Caco-2 (cell line): Measurements from ENCODE around the gene SNX4. TPM values are rescaled to one million over a fixed set of nuclear protein-coding genes. Genes with fewer than 3 reads are reported as not detected.

Experiments used
- BruUV-seq: library from RNA; stranded (reverse); fragments of 400-500 nt; replicated peaks from 2 replicates; lab custom pipeline; 2021; lab: Mats Ljungman, UMichigan
- CTCF ChIA-PET: fragments of 300-600 bp; sonication (Branson Sonifier 250); formaldehyde crosslinking; loops from one replicate; lab custom pipeline; 2022; ENCODE audit warnings: antibody characterized with exemption; lab: Charles Lee
- POLR2A ChIA-PET: fragments of 300-600 bp; sonication (Branson Sonifier 250); formaldehyde crosslinking; loops from one replicate; lab custom pipeline; 2022; ENCODE audit warnings: antibody characterized with exemption; lab: Charles Lee
- DNase-seq, 2 experiments: peaks; one replicate each; pipeline versions ENCODE4 v3.0.0 to v3.0.0-alpha.2; 2020 to 2022
- H3K27me3 ChIP-seq: replicated peaks from 2 replicates; pipeline ENCODE4 v1.6.0; 2011; ENCODE audit warnings: low read length; ENCODE audit not compliant: control insufficient read depth, insufficient read depth
- H3K36me3 ChIP-seq: 2 replicates; pipeline ENCODE4 v1.5.1; 2011; ENCODE audit warnings: low read length; ENCODE audit not compliant: control insufficient read depth, insufficient read depth
- H3K4me1 ChIP-seq: fragments of 250-450 bp; sonication (Bioruptor Pico); 2 replicates; pipeline ENCODE4 v1.5.1; 2020; ENCODE audit warnings: mild to moderate bottlenecking
- H3K4me3 ChIP-seq: 2 replicates; pipeline ENCODE4 v1.5.1; 2011; ENCODE audit warnings: low read depth, mild to moderate bottlenecking, control low read depth, low read length
- H3K9me3 ChIP-seq: fragments of 250-450 bp; sonication (Bioruptor Pico); 2 replicates; pipeline ENCODE4 v1.5.1; 2020; ENCODE audit warnings: mild to moderate bottlenecking, moderate library complexity
- H3K27ac Mint-ChIP-seq: one replicate; pipeline ENCODE4 v1.8.0; 2022; ENCODE audit warnings: mixed read lengths; ENCODE audit not compliant: unreplicated experiment
- H3K27me3 Mint-ChIP-seq: one replicate; pipeline ENCODE4 v1.8.0; 2022; ENCODE audit warnings: mixed read lengths; ENCODE audit not compliant: insufficient read depth, unreplicated experiment
- H3K36me3 Mint-ChIP-seq: one replicate; pipeline ENCODE4 v1.8.0; 2022; ENCODE audit warnings: mild to moderate bottlenecking, mixed read lengths; ENCODE audit not compliant: insufficient read depth, unreplicated experiment
- H3K4me1 Mint-ChIP-seq: one replicate; pipeline ENCODE4 v1.8.0; 2022; ENCODE audit warnings: low read depth, mixed read lengths; ENCODE audit not compliant: unreplicated experiment
- H3K4me3 Mint-ChIP-seq: one replicate; pipeline ENCODE4 v1.8.0; 2022; ENCODE audit warnings: mild to moderate bottlenecking, moderate library complexity, mixed read lengths; ENCODE audit not compliant: unreplicated experiment
- H3K9me3 Mint-ChIP-seq: one replicate; pipeline ENCODE4 v1.8.0; 2022; ENCODE audit warnings: mixed read lengths; ENCODE audit not compliant: unreplicated experiment
- intact Hi-C: fragments of 100-400 bp; cut with micrococcal nuclease; formaldehyde crosslinking; loops from one replicate; pipeline ENCODE4 v1.10.0; 2022; ENCODE audit not compliant: unreplicated experiment
- total RNA-seq: library from RNA; stranded (reverse); gene quantifications from 2 replicates; pipeline ENCODE4 v1.2.3, GENCODE V29; 2022
- TF ChIP-seq, protein P1 (sequence below), 2 experiments: fragments of 200-600 bp in 1 of 2; IDR thresholded peaks; 1 replicate in 1 of 2; 2 replicates in 1 of 2; pipeline versions ENCODE4 v1.5.1 to v1.8.0; 2011 to 2022; ENCODE audit warnings: antibody characterized with exemption in 1 of 2, control low read depth in 1 of 2, inconsistent platforms in 1 of 2, low read depth in 1 of 2, low read length in 1 of 2, mild to moderate bottlenecking in 1 of 2, moderate library complexity in 1 of 2; ENCODE audit not compliant: insufficient read depth in 1 of 2, severe bottlenecking in 1 of 2, unreplicated experiment in 1 of 2

Gene SNX4
- total RNA-seq, 1 experiment from 2014 or later = 59.0 TPM

DNA sequence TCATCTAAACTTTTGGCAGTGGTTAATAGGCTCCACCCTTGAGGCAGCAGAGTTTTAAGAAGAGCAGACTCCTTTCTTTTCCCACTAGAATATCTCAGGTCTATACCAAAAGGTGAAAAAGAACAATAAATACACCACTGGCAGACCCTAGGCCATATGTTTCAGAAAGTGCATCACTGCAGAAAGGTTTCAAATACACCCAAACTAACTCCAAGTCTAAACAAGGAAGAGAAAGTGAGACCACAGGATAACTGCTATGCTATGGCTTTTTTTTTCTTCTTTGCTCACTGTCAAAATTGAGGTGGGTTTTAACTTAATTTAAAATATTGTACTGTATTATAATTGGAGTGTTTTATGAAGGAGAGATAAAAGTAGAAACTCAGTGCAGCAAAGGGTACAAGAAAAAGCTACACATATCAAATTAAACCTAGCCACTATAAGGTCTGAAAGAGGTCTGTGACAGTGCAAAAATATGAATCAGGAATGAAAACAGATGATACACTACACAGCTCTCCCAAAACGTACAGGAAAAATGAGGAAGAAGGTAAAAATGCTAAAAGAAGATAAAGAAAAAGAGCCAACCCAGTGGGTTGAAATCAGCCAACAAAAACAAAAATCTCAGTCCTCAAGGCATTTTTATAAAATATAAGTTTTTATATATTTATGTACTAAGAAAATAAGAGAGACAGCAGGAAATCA lies 8.4 kb downstream of the SNX4 start:
- no TSS peak for BruUV-seq
- Mint-ChIP-seq H3K27ac (no peak overlapping the region), H3K4me3 (no peak overlapping the region), H3K4me1 (no peaks in the 10 kb centered on the region), H3K9me3 (no peaks in the 10 kb centered on the region), H3K27me3 (no peaks in the 10 kb centered on the region), H3K36me3 (peaks cover 39% of the 10 kb centered on the region)
- intact Hi-C loops = no loop called here
- DNase-seq = no peak
- H3K4me3 ChIP-seq = no peak overlapping the region
- H3K4me1 ChIP-seq = no peaks in the 10 kb centered on the region
- H3K9me3 ChIP-seq = no peaks in the 10 kb centered on the region
- H3K36me3 ChIP-seq = no peaks in the 10 kb centered on the region; the same call in 1 of the 2 replicates
- TF ChIP-seq, protein P1, sequence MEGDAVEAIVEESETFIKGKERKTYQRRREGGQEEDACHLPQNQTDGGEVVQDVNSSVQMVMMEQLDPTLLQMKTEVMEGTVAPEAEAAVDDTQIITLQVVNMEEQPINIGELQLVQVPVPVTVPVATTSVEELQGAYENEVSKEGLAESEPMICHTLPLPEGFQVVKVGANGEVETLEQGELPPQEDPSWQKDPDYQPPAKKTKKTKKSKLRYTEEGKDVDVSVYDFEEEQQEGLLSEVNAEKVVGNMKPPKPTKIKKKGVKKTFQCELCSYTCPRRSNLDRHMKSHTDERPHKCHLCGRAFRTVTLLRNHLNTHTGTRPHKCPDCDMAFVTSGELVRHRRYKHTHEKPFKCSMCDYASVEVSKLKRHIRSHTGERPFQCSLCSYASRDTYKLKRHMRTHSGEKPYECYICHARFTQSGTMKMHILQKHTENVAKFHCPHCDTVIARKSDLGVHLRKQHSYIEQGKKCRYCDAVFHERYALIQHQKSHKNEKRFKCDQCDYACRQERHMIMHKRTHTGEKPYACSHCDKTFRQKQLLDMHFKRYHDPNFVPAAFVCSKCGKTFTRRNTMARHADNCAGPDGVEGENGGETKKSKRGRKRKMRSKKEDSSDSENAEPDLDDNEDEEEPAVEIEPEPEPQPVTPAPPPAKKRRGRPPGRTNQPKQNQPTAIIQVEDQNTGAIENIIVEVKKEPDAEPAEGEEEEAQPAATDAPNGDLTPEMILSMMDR (IDR thresholded peaks at IDR 0.05; ENCODE audit: insufficient read depth in 1 of 2, low read depth in 1 of 2, low read length in 1 of 2, severe bottlenecking in 1 of 2, unreplicated experiment in 1 of 2) = no peak
- POLR2A ChIA-PET = no interaction called here
- CTCF ChIA-PET = no interaction called here
- no peaks in the 10 kb centered on the region for H3K27me3 ChIP-seq

DNA sequence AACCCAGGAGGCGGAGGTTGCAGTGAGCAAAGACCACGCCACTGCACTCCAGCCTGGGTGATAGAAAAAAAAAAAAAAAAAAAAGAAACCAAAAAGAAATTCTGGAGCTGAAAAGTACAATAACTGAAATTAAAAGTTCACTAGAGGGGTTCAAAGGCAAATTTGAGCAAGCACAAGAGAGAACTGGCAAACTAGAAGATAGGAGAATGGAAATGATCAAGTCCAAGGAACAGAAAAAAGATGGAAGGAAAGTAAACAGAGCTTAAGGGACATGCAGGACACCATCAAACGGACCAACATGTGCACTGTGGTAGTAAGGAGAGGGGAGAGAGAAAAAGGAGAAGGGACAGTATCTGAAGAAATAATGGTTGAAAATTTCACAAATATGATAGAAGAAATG lies 12.9 kb downstream of the SNX4 start:
- Histone ChIP-seq H3K4me3 (no peak overlapping the region), H3K9me3 (no peaks in the 10 kb centered on the region), H3K4me1 (no peaks in the 10 kb centered on the region), H3K27me3 (no peaks in the 10 kb centered on the region), H3K36me3 (no peaks in the 10 kb centered on the region; the same call in 1 of the 2 replicates)
- POLR2A ChIA-PET = interaction anchor here (0.7 kb wide), 1 partner anchor 13 kb away, joined by 6 read pairs; the partner anchor contains the start of gene SNX4
- CTCF ChIA-PET = interaction anchor here (0.6 kb wide), 1 partner anchor 79 kb away, joined by 3 read pairs; no protein-coding TSS in a partner anchor
- Mint-ChIP-seq H3K27ac (no peak overlapping the region), H3K36me3 (peaks cover 58% of the 10 kb centered on the region), H3K27me3 (no peaks in the 10 kb centered on the region), H3K4me3 (no peak overlapping the region), H3K4me1 (no peaks in the 10 kb centered on the region), H3K9me3 (no peaks in the 10 kb centered on the region)
- no peak for DNase-seq
- intact Hi-C loops = no loop called here
- TF ChIP-seq, protein P1 (IDR thresholded peaks at IDR 0.05; ENCODE audit: insufficient read depth in 1 of 2, low read depth in 1 of 2, low read length in 1 of 2, severe bottlenecking in 1 of 2, unreplicated experiment in 1 of 2) = no peak
- BruUV-seq = no TSS peak

DNA sequence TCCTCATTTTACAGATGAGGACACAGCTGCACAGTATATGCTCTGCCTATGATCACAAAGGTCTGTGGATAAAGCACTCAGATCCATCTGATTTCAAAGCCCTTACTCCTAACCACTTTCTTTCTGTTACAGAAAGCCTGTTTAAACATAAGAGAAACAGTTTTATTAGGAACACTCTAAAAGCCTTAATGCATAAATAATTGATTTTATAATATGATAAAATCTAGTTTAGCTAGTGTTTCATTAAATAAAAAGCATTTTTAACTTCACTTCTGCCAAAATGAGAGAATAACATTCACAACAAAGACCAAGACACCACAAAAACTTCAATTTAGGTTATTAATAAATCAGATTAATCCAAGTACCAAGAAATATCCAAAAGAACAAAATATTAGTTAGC lies 21.4 kb downstream of the SNX4 start:
- H3K4me3 ChIP-seq = no peak overlapping the region
- no peaks in the 10 kb centered on the region; the same call in 1 of the 2 replicates for H3K4me1 ChIP-seq
- TF ChIP-seq, protein P1 (IDR thresholded peaks at IDR 0.05; ENCODE audit: insufficient read depth in 1 of 2, low read depth in 1 of 2, low read length in 1 of 2, severe bottlenecking in 1 of 2, unreplicated experiment in 1 of 2) = no peak
- H3K27me3 ChIP-seq = no peaks in the 10 kb centered on the region
- DNase-seq = no peak
- Mint-ChIP-seq H3K9me3 (no peaks in the 10 kb centered on the region), H3K27me3 (no peaks in the 10 kb centered on the region), H3K4me3 (no peak overlapping the region), H3K4me1 (no peaks in the 10 kb centered on the region), H3K36me3 (peaks cover 43% of the 10 kb centered on the region), H3K27ac (no peak overlapping the region)
- H3K36me3 ChIP-seq = peaks cover 3% of the 10 kb centered on the region
- ChIA-PET POLR2A (no interaction called here), CTCF (no interaction called here)
- H3K9me3 ChIP-seq = no peaks in the 10 kb centered on the region
- BruUV-seq = no TSS peak
- intact Hi-C loops = no loop called here
